GM18508 (cell line): Measurements from ENCODE around the gene NXPH4.

Experiments used
- ATAC-seq: cut with Tn5 transposase; IDR thresholded peaks from one replicate; pipeline ENCODE4 v1.9.1; 2021; ENCODE audit warnings: moderate number of reproducible peaks; ENCODE audit not compliant: insufficient read depth, unreplicated experiment

NXPH4 gene

DNA sequence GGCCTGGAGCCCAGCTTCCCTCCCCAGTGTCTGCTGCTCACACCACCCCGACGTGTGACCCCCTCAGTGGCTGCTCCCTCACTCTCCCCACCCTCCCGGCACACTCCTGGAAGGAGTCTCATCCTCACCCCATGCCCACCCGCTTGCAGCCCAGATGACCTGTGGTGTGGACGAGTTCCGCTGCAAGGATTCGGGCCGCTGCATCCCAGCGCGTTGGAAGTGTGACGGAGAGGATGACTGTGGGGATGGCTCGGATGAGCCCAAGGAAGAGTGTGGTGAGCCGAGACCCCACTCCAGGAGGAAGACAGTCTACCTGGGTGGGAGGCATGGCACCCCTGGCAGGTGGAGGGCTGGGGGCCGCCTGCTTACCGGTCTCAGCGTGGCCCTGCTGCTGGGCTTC is 15.0 kb upstream of the NXPH4 start:
- ATAC-seq = no peak

DNA sequence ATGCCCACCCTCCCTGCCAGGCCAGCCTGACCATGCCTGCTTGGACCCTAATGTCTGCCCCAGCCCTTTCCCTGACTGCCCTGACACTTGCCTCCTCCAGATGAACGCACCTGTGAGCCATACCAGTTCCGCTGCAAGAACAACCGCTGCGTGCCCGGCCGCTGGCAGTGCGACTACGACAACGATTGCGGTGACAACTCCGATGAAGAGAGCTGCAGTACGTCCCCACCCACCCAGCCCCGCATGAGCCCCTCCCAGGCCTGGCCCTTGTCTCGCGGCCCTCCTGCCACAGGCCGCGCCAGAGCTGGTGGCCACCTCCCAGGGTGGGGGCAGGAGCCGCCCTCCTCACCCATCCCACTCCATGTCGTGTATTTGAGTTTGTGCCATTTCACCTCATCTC is 14.3 kb upstream of the NXPH4 start:
- ATAC-seq = no peak

DNA sequence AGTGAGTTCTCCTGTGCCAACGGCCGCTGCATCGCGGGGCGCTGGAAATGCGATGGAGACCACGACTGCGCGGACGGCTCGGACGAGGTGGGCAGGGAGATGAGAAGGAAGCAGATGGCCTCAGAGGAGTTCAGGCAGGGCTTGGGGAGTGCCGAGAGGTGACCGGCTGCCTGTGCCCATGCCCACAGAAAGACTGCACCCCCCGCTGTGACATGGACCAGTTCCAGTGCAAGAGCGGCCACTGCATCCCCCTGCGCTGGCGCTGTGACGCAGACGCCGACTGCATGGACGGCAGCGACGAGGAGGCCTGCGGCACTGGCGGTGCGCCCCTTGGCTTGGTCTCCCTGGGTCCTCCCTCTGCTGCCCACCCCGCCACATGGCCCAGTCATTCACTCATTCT is 13.4 kb upstream of the NXPH4 start:
- no peak for ATAC-seq

DNA sequence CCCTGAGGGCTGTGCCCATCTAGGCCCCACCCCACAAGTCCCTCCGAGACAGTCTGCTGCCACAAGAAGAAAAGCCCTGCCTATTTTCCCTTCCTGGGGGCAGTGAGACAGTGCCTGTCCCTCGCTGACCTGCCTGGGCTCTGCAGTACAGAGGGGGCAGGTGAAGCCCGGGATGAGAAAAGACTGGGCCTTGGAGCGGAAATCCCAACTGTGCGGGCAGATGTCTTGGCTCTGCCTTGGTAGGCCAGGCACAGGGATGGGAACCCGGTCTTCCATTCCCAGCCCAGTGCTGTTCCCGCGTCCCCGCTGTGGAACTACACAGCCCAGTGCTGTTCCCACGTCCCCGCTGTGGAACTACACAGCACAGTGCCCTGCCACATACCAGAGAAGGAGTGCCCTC is 12.8 kb upstream of the NXPH4 start:
- no peak for ATAC-seq

DNA sequence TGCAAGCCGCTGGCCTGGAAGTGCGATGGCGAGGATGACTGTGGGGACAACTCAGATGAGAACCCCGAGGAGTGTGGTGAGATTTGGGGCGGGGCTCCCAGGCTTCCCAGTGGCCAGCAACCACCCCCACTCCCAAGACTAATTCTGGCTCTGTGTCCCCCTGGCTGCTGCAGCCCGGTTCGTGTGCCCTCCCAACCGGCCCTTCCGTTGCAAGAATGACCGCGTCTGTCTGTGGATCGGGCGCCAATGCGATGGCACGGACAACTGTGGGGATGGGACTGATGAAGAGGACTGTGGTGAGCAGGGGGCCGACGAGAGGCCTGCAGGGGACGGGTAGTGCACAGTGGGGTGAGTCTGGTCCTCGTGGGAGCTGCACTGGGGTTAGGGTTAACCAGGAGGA is 12.1 kb upstream of the NXPH4 start:
- no peak for ATAC-seq

DNA sequence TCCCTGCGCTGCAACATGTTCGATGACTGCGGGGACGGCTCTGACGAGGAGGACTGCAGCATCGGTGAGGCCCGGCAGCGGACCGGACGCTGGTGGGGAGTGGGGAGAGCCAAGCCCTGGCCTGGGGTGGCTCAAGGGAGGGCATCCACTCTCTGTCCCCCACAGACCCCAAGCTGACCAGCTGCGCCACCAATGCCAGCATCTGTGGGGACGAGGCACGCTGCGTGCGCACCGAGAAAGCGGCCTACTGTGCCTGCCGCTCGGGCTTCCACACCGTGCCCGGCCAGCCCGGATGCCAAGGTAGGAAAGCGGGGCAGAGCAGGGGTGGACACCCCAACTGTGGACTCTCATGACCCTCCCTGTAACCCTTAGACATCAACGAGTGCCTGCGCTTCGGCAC is 11.4 kb upstream of the NXPH4 start:
- no peak for ATAC-seq

DNA sequence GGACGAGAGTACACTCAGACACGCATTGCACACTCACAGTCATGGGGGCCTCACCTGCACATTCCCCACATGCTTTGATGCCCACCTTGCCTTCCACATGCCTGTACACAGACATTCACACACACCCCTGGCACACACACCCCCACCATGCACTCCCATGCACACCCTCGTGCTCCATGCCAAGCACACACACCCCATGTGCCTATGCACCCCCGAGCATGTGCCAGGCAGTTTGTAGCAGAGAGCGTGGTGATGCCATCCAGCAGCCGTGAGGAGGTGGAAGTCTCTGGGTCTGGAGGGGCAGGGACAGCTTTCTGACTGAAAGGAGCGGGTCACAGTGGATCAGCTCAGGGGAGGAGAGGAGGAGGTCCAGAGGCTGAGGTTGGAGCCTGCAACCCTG is 10.7 kb upstream of the NXPH4 start:
- ATAC-seq = no peak

DNA sequence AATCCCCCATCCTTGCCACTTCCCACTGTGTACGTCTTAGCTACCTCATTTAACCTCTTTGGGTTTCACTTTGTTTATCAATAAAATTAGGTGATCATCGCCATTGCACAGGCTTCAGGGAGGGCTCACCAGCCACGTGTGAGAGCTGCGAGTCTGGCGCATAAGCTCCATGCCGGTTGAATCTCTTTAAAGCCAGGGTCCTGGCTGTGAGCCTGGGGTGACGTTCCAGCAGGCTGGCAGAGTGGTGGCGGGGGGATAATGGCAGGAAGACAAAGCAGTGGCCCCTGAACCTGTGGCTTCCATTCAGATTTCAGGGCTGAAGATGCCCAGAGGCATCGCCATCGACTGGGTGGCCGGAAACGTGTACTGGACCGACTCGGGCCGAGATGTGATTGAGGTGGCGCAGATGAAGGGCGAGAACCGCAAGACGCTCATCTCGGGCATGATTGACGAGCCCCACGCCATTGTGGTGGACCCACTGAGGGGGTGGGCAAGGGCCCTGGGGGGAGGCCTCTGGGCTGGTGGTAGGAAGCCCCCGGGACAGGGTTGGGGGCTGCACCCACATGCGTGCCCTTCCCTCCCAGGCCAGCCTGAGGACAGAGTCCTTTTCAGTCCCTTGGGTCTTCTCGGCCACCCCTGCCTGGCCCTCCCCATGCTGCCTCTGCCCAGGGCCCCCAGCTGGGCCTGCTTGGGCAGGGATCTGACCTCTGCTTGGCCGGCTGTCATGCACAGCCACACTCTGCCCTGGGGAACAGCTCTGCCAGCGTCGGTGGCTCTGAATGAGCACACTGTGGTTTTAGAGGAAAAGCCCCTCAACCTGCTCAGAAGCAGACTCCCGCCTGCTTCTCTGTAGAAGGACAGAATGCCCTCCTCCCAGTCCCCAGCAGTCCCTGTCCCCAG is 8.6 kb upstream of the NXPH4 start:
- ATAC-seq = no peak

DNA sequence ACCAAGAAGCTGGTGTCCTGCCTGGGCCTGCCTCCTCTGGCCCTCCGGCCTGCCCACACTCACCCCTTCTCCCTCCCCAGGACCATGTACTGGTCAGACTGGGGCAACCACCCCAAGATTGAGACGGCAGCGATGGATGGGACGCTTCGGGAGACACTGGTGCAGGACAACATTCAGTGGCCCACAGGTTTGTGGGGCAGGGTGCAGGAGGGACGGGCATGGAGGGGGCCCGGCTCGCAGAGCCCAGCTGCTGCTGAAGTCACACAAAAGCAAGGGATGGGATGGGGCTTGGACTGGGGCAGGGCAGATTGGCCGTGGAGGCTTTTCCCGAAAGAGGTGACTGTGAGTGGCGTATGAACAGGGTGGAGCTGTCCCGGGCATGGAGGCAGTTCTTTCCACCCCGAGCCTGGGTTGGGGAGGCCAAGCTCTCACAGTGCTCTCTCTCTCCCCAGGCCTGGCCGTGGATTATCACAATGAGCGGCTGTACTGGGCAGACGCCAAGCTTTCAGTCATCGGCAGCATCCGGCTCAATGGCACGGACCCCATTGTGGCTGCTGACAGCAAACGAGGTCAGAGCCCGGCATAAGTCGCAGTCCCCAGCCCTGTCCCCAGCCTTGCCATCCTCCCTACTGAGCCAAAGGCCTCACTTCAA is 7.8 kb upstream of the NXPH4 start:
- ATAC-seq = no peak

DNA sequence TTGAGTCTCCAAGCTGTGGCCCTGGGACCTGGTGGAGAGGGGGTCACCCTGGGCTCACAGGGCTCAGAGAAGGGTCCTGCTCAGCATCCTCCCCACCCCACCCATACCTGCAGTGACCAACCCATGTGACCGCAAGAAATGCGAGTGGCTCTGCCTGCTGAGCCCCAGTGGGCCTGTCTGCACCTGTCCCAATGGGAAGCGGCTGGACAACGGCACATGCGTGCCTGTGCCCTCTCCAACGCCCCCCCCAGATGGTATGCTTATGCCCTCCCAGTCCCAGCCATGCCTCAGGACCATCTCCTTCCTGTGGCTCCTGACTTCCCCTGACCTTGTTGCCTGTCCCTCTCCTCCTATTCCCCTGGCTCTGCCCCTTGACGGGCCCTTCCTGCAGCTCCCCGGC is 6.7 kb upstream of the NXPH4 start:
- ATAC-seq = no peak

DNA sequence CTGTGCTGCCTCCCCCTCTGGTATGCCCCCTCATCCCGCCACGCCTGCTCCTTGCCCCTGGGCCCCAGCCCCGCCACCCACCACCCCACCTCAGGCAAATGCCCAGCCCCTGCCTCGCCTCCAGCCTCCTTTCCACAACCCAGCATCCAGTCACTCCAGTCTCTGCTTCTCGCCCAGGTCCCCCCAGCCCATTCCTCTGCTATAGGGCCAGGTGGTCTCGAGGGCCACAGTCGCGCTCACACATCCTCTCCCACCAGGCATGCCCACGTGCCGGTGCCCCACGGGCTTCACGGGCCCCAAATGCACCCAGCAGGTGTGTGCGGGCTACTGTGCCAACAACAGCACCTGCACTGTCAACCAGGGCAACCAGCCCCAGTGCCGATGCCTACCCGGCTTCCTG is 6.1 kb upstream of the NXPH4 start:
- no peak for ATAC-seq

DNA sequence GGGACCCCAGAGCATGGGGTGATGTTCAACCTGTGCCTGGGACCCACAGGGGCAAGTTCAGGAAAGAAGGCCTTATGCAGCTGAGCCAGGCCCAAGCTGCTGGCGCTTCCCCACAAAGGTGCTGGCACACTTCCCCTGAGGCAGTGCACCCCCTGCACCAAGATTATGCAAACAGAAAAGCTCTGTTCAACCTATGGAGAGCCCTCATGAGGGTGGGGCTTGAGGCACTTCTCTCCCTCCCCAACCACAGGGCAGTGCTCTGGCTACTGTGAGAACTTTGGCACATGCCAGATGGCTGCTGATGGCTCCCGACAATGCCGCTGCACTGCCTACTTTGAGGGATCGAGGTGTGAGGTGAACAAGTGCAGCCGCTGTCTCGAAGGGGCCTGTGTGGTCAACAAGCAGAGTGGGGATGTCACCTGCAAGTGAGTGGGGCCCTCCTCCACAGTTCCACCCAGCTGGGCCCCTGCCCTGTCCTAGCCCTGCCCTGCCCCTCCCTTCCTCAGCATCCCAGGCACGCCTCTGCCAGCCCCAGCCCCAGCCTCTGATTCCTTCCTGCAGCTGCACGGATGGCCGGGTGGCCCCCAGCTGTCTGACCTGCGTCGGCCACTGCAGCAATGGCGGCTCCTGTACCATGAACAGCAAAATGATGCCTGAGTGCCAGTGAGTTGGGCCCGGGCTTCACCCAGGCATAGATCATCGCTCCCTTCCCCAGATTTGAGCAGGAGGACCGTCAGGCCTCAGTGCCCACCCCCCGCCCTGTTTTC is 5.5 kb upstream of the NXPH4 start:
- ATAC-seq = no peak

DNA sequence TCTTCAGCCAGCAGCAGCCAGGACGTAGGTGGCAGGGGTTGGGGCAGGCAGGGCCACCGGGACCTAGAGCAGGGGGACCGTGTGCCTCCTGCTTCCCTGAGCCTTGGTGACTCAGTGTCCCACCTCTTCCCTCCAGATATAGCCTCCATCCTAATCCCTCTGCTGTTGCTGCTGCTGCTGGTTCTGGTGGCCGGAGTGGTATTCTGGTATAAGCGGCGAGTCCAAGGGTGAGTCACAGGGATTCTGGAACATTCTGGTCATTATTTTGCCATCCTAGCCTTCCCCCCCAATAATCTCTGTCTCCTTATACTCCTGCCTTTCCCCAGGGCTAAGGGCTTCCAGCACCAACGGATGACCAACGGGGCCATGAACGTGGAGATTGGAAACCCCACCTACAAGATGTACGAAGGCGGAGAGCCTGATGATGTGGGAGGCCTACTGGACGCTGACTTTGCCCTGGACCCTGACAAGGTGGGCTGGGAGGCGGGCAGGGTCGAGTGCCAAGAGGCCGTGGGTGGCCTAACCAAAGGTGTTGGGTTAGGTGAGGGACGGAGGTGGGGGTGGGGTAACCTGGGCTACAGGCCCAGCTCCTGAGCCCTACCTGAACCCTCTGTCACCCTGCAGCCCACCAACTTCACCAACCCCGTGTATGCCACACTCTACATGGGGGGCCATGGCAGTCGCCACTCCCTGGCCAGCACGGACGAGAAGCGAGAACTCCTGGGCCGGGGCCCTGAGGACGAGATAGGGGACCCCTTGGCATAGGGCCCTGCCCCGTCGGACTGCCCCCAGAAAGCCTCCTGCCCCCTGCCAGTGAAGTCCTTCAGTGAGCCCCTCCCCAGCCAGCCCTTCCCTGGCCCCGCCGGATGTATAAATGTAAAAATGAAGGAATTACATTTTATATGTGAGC is 4.5 kb upstream of the NXPH4 start:
- ATAC-seq = no peak

DNA sequence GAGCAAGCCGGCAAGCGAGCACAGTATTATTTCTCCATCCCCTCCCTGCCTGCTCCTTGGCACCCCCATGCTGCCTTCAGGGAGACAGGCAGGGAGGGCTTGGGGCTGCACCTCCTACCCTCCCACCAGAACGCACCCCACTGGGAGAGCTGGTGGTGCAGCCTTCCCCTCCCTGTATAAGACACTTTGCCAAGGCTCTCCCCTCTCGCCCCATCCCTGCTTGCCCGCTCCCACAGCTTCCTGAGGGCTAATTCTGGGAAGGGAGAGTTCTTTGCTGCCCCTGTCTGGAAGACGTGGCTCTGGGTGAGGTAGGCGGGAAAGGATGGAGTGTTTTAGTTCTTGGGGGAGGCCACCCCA is 3.9 kb upstream of the NXPH4 start:
- no peak for ATAC-seq

DNA sequence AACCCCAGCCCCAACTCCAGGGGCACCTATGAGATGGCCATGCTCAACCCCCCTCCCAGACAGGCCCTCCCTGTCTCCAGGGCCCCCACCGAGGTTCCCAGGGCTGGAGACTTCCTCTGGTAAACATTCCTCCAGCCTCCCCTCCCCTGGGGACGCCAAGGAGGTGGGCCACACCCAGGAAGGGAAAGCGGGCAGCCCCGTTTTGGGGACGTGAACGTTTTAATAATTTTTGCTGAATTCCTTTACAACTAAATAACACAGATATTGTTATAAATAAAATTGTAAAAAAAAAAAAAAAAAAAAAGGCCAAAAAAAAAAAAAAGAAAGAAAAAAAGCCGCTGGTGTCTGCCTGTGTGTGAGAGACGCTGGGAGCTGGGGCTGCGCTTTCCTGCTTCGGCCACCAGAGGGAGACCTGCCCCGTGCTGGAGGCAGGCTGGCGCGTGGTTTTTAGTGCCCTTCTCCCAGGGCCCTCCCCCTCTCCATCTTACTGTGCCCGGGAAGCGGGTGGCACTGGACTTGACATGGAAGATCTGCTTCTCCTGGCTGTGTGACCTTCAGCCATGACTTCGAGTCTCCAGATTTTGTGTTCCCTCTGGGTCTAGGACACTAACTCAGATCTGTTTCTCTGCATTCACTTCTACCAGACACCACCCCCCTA is 3.4 kb upstream of the NXPH4 start:
- ATAC-seq = no peak

DNA sequence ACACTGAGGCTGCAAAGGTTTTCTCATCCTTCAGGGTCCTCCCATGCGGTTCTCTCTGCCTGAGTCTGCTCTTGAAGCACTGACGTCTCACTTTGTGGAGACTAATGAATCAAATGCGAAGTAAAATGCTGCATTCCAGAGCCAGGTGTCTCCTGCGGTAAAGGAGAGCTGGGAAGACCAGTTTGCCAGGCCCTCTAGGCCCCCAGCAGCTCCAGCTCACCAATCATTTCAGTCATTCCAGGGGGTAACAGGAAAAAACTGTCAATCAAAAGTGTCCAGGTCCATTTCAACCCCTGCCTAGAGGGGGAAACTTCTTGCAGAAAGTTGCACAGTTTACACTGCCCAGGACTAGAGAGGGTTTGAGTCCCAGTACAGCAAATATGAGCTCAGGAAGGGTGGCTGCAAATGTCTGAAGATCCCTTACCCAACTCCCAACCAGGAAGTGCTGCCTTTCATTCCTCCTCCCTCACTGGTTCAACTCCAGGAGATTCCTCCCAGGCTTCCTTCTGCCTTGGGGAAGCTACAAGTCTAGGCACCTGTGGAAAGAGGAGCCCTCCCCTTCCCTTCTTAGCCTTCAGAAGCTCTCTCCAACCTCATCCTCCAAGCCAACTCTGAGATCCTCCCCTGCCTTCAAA is 2.7 kb upstream of the NXPH4 start:
- ATAC-seq = no peak

DNA sequence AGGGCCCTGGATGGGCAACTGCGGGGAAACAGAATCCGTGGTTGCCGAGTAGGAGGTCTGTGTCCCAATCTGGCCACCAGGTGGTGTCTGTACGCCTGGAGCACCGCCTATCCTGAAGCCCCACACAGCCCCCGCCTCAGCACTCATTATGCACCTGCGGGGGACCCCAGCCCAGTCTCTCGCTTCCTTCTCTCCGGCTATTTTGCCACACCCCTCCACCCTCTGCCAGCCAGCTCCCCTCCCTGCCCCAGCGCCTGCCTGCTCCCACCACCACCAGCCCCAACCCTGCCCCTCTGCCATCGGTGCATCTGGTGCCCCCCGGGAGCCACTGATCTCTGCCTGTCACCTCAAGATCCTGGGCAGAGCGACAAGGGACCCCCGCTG is 2.2 kb upstream of the NXPH4 start:
- no peak for ATAC-seq

DNA sequence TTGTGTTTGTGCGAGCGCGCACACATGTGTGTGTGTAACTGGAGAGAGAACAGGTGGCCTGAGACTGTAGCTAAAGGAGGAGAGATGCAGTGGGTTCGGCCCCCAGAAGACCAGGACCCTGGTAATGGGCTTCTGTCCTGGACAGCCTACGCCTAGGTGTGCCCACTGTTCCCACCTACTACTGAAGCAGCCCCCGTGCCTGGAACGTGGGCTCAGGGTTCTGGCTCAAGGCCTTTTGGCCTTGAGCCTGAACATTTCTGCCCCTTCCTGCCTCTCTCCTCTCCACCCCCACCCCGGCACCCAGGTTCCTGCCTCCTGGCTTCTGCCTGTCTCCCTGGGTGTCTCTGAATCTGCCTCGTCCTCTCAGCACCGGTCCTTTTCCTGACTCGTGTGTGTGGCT is 1.5 kb upstream of the NXPH4 start:
- no peak for ATAC-seq

DNA sequence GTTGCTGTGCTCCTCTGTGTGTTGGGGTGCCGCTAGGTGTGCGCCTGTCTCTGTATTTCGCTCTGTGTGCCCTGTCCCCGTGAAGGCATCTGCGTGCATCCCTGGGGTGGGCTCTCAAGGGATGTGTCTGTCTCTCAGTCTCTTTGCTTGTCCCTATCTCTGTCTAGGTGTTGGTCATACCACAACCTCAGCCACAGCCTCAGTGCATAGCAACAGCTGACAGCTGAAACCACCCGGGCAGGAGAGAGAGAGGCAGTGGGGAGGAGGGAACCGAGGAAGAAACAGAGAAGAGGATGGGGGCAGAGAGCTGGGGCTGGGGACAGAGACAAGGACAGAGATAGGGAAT is 953 bp upstream of the NXPH4 start:
- no peak for ATAC-seq
